Left lung (tissue), 14 donors: ENCODE results near the gene NPB. TPM values are rescaled to one million over a fixed set of nuclear protein-coding genes. Genes with fewer than 3 reads are reported as not detected.
A peak's percentile ranks its signal among the peaks of the same experiment; 100 is the strongest.

ENCODE experiments used
- ATAC-seq: fragments of 200-7000 bp; cut with Tn5 transposase; one replicate; pipeline ENCODE4 v1.9.1; 2020; ENCODE audit warnings: moderate library complexity
- DNase-seq, 4 donors: peaks; one replicate each; pipeline ENCODE4 v3.0.0-alpha.2; 2013 to 2020
- H3K27ac ChIP-seq, 2 donors: fragments of 200-600 bp; sonication (generic) in 1 of 2; one replicate each; pipeline versions ENCODE4 v1.5.0 to v1.8.0; 2020 to 2021
- H3K27me3 ChIP-seq, 2 donors: fragments of 200-600 bp; sonication (generic) in 1 of 2; one replicate each; pipeline versions ENCODE4 v1.5.0 to v1.8.0; 2020 to 2021
- H3K36me3 ChIP-seq, 2 donors: fragments of 200-600 bp; sonication (generic) in 1 of 2; one replicate each; pipeline versions ENCODE4 v1.5.0 to v1.8.0; 2020 to 2021
- H3K4me1 ChIP-seq, 2 donors: fragments of 200-600 bp; one replicate each; pipeline ENCODE4 v1.8.0; 2021
- H3K4me3 ChIP-seq, 2 donors: fragments of 200-600 bp; sonication (generic) in 1 of 2; one replicate each; pipeline versions ENCODE4 v1.5.0 to v1.8.0; 2020 to 2021; ENCODE audit warnings: mild to moderate bottlenecking in 1 of 2
- H3K9me3 ChIP-seq, 2 donors: fragments of 200-600 bp; sonication (generic) in 1 of 2; one replicate each; pipeline versions ENCODE4 v1.5.0 to v1.8.0; 2020 to 2021
- CTCF ChIP-seq, 2 donors: fragments of 200-600 bp; sonication (generic) in 1 of 2; IDR thresholded peaks; one replicate each; pipeline versions ENCODE4 v1.5.0 to v1.8.0; 2021; ENCODE audit warnings: antibody characterized with exemption in 2 of 2
- intact Hi-C, 2 donors: fragments of 100-400 bp; cut with DNase I; formaldehyde crosslinking; loops; one replicate each; pipeline versions ENCODE4 v1.11.2 to v1.14.2; 2022
- long read RNA-seq, 12 donors: library from polyadenylated mRNA in 2 of 12; unstranded in 2 of 12; transcript quantifications; one replicate each; pipeline ENCODE4 v2.0.0 and lab custom pipeline, GENCODE V29; 2019 to 2026
- polyA plus RNA-seq, 6 donors: library from polyadenylated mRNA; unstranded; fragments of 120-200 nt; gene quantifications; one replicate each; pipeline ENCODE4 v1.2.1, GENCODE V29; 2013; ENCODE audit not compliant: insufficient read length in 6 of 6
- total RNA-seq, 2 donors: library from RNA; stranded (reverse); fragmentation: NEBNext Ultra II Directional; extraction: Animal tissue kit (Norgen Biotek cat#: 25700); gene quantifications; one replicate each; pipeline ENCODE4 v1.2.1, GENCODE V29; 2021
- donor health status: DM: no; HTN: yes; CAD: no.
- donor health status: DM: no; HTN: no; CAD: no.

Gene NPB
- total RNA-seq (under 1 TPM; 0.26 to 0.60 TPM), polyA plus RNA-seq (1 to 10 TPM in 5 of 6 donors, under 1 TPM in 1; 0.90 to 2.1 (median 1.4) TPM)
- long read RNA-seq, donor 1, transcript NPB-201 (2 exons, 704 nt) = minor isoform, 5 of 11 reads
- long read RNA-seq, donor 1, transcript NPB-202 (1 exons, 2,154 nt) = major isoform, 6 of 11 reads
- long read RNA-seq, donor 1, partial matches to known transcripts = 0 of 11 reads
- long read RNA-seq, donor 1, other reads (novel, unspliced or antisense) = 0 of 11 reads
- long read RNA-seq, donor 2, transcript NPB-202 (1 exons, 2,154 nt) = minor isoform, 5 of 12 reads
- long read RNA-seq, donor 2, transcript NPB-201 (2 exons, 704 nt) = major isoform, 7 of 12 reads
- long read RNA-seq, donor 2, partial matches to known transcripts = 0 of 12 reads
- long read RNA-seq, donor 2, other reads (novel, unspliced or antisense) = 0 of 12 reads
- long read RNA-seq, donor 3, transcript NPB-201 (2 exons, 704 nt) = major isoform, 6 of 10 reads
- long read RNA-seq, donor 3, partial matches to known transcripts = 0 of 10 reads
- long read RNA-seq, donor 3, other reads (novel, unspliced or antisense) = 0 of 10 reads
- long read RNA-seq, donor 4, partial matches to known transcripts = 0 of 1 reads
- long read RNA-seq, donor 4, other reads (novel, unspliced or antisense) = 0 of 1 reads
- long read RNA-seq, donor 5, partial matches to known transcripts = 0 of 4 reads
- long read RNA-seq, donor 5, other reads (novel, unspliced or antisense) = 0 of 4 reads
- long read RNA-seq, donor 6, transcript NPB-201 (2 exons, 704 nt) = major isoform, 5 of 12 reads
- long read RNA-seq, donor 6, partial matches to known transcripts = 6 of 12 reads
- long read RNA-seq, donor 6, other reads (novel, unspliced or antisense) = 0 of 12 reads
- long read RNA-seq, donor 7, partial matches to known transcripts = 0 of 3 reads
- long read RNA-seq, donor 7, other reads (novel, unspliced or antisense) = 0 of 3 reads
- long read RNA-seq, donor 8, transcript NPB-202 (1 exons, 2,154 nt) = major isoform, 5 of 10 reads
- long read RNA-seq, donor 8, transcript NPB-201 (2 exons, 704 nt) = major isoform, 5 of 10 reads
- long read RNA-seq, donor 8, partial matches to known transcripts = 0 of 10 reads
- long read RNA-seq, donor 8, other reads (novel, unspliced or antisense) = 0 of 10 reads
- long read RNA-seq, donor 9 = 0 reads
- long read RNA-seq, donor 10 = 0 reads
- long read RNA-seq, donor 11 = 0 reads
- long read RNA-seq, donor 12, partial matches to known transcripts = 0 of 4 reads
- long read RNA-seq, donor 12, other reads (novel, unspliced or antisense) = 0 of 4 reads

GRCh38 chr17:81902023-81902652, at the start of gene NPB:
NPB (plus strand) TSS chr17:81902238; CDS start chr17:81902278, 40 bp downstream.
- Histone ChIP-seq H3K4me3 (peak within 1 kb of the TSS; percentile 9 to 16), H3K36me3 (peaks cover 0 to 77% of the 10 kb centered on the region in 2 donors), H3K9me3 (no peaks in the 10 kb centered on the region), H3K4me1 (peaks cover 7 to 14% of the 10 kb centered on the region in 2 donors), H3K27me3 (peaks cover 0 to 23% of the 10 kb centered on the region in 2 donors), H3K27ac (no peak within 1 kb of the TSS)
- intact Hi-C loops = no loop called here
- ATAC-seq = peak; percentile 47
- peak in 1 of 4 donors; percentile 80 for DNase-seq
- no peak for TF ChIP-seq CTCF (IDR thresholded peaks at IDR 0.05)

GRCh38 chr17:81854974-81855774, 46.9 kb upstream of the NPB start:
- Histone ChIP-seq H3K9me3 (no peaks in the 10 kb centered on the region), H3K4me3 (no peak overlapping the region), H3K27ac (no peak overlapping the region), H3K4me1 (peaks cover 12 to 49% of the 10 kb centered on the region in 2 donors), H3K27me3 (no peaks in the 10 kb centered on the region), H3K36me3 (peaks cover 0 to 89% of the 10 kb centered on the region in 2 donors)
- no peak for TF ChIP-seq CTCF (IDR thresholded peaks at IDR 0.05)
- DNase-seq = no peak
- ATAC-seq = peak; percentile 13
- intact Hi-C loops = no loop called here

- DNase-seq = no peak
- Histone ChIP-seq H3K4me3 (peak overlapping the region in 1 of 2 donors; percentile 97), H3K36me3 (peaks cover 0 to 57% of the 10 kb centered on the region in 2 donors), H3K27me3 (no peaks in the 10 kb centered on the region), H3K27ac (peak overlapping the region in 1 of 2 donors; percentile 1), H3K9me3 (no peaks in the 10 kb centered on the region), H3K4me1 (peaks cover 16 to 71% of the 10 kb centered on the region in 2 donors)
- intact Hi-C loops = no loop called here
- TF ChIP-seq CTCF (IDR thresholded peaks at IDR 0.05) = no peak
- no peak for ATAC-seq
These were observed 43.7 kb upstream of the NPB start for GRCh38 chr17:81858170-81858966.
